NCI-H446 treated with DMSO at 0.1 percent for 48 hours (cell line): ENCODE results near the gene PLEKHA7.

Experiments used
- DNase-seq: peaks from one replicate; lab custom pipeline; 2025; lab: John Stamatoyannopoulos, UW

Gene PLEKHA7

GRCh38 chr11:16805938-16806337 is 208.3 kb downstream of the PLEKHA7 start:
- DNase-seq: no peak

- DNase-seq: no peak
Observed at GRCh38 chr11:16804104-16804947, 209.9 kb downstream of the PLEKHA7 start.

GRCh38 chr11:16801288-16801980 is 212.8 kb downstream of the PLEKHA7 start:
- DNase-seq: no peak

GRCh38 chr11:16800382-16800781 is 213.8 kb downstream of the PLEKHA7 start:
- no peak for DNase-seq

GRCh38 chr11:16799890-16800289 is 214.3 kb downstream of the PLEKHA7 start:
- DNase-seq: no peak

GRCh38 chr11:16799221-16799620 is 215.0 kb downstream of the PLEKHA7 start:
- no peak for DNase-seq

GRCh38 chr11:16797776-16798175 is 216.4 kb downstream of the PLEKHA7 start:
- no peak for DNase-seq

GRCh38 chr11:16796311-16796710 is 217.9 kb downstream of the PLEKHA7 start:
- DNase-seq: no peak

GRCh38 chr11:16795146-16795545 is 219.1 kb downstream of the PLEKHA7 start:
- DNase-seq: no peak

- DNase-seq: no peak
Observed at GRCh38 chr11:16794047-16794818, 220.0 kb downstream of the PLEKHA7 start.

GRCh38 chr11:16793511-16793910 is 220.7 kb downstream of the PLEKHA7 start:
- DNase-seq: no peak

- DNase-seq: no peak
Observed at GRCh38 chr11:16793009-16793408, 221.2 kb downstream of the PLEKHA7 start.

- no peak for DNase-seq
Observed at GRCh38 chr11:16792426-16792825, 221.8 kb downstream of the PLEKHA7 start.

- DNase-seq: no peak
Observed at GRCh38 chr11:16791191-16791961, 222.8 kb downstream of the PLEKHA7 start.

GRCh38 chr11:16790486-16791190 is 223.6 kb downstream of the PLEKHA7 start:
- DNase-seq: no peak

- no peak for DNase-seq
Observed at GRCh38 chr11:16789560-16790485, 224.4 kb downstream of the PLEKHA7 start.

GRCh38 chr11:16789063-16789420 is 225.2 kb downstream of the PLEKHA7 start:
- DNase-seq: no peak

GRCh38 chr11:16788141-16789062 is 225.8 kb downstream of the PLEKHA7 start:
- peak; percentile 29 for DNase-seq
